ENCODE results near the gene TAOK1. TPM values are rescaled to one million over a fixed set of nuclear protein-coding genes. Genes with fewer than 3 reads are reported as not detected.

The TAOK1 gene
- total and polyA plus RNA-seq, 9 of the 15 experiments (the other 6 are each of a cell fraction or from before 2014, with no cell fraction given), result 3.2 to 33.1 (median 16.5) TPM

GRCh38 chr17:29589524-29590410 lies 199.6 kb downstream of the TAOK1 start, which contains the start of gene GIT1 (continued):
- TF ChIP-seq HOMEZ (CRISPR knock-in tag; IDR thresholded peaks at IDR 0.05) (no peak), POLR2AphosphoS5 (IDR thresholded peaks at IDR 0.05; ENCODE audit: control insufficient read depth, insufficient read depth, low read depth, low read length) (no peak), SRSF7 (optimal IDR thresholded peaks at IDR 0.05; ENCODE audit: low read depth, low read length) (no peak), STAG1 (CRISPR knock-in tag; IDR thresholded peaks at IDR 0.05; ENCODE audit: borderline replicate concordance) (no peak), TFAP4 (CRISPR knock-in tag; IDR thresholded peaks at IDR 0.05; ENCODE audit: borderline replicate concordance) (no peak), ZNF609 (CRISPR knock-in tag; IDR thresholded peaks at IDR 0.05; ENCODE audit: borderline replicate concordance) (no peak), CEBPZ (IDR thresholded peaks at IDR 0.05; ENCODE audit: borderline replicate concordance, low read depth, low read length) (no peak), RB1 (IDR thresholded peaks at IDR 0.05; ENCODE audit: low read depth) (peak; percentile 71), NFE2L1 (tag; IDR thresholded peaks at IDR 0.05; ENCODE audit: borderline replicate concordance, low read depth) (no peak), ZNF263 (CRISPR knock-in tag; IDR thresholded peaks at IDR 0.05; ENCODE audit: borderline replicate concordance) (no peak), TAF1 (IDR thresholded peaks at IDR 0.05; ENCODE audit: control insufficient read depth, extremely low read depth, insufficient read depth, low read length, severe bottlenecking) (peak; percentile 55), MAX (CRISPR knock-in tag; IDR thresholded peaks at IDR 0.05) (peak; percentile 43), CREB1 (IDR thresholded peaks at IDR 0.05) (no peak), CREB1 (CRISPR knock-in tag; IDR thresholded peaks at IDR 0.05) (no peak)

Data from K562 (cell line).